Inferior parietal cortex (tissue), 1 donor: Measurements from ENCODE around the gene TMEM52B.
"Not testable (repeated sequence)": the region's sequence is repeated elsewhere in the genome, so short reads cannot be mapped to it uniquely, and the experiment has no call there.

Experiments
- DNase-seq: peaks from one replicate; pipeline ENCODE4 v3.0.0-alpha.2; 2016; ENCODE audit errors: extremely low spot score

The TMEM52B gene

GRCh38 chr12:10171973-10172728 lies 6.7 kb upstream of the TMEM52B start, which contains the start of gene OLR1:
OLR1 (minus strand) TSS chr12:10172132; CDS start chr12:10172077, 55 bp downstream.
- DNase-seq = no peak

GRCh38 chr12:10174986-10175614 lies 3.7 kb upstream of the TMEM52B start:
- no peak for DNase-seq

DNA sequence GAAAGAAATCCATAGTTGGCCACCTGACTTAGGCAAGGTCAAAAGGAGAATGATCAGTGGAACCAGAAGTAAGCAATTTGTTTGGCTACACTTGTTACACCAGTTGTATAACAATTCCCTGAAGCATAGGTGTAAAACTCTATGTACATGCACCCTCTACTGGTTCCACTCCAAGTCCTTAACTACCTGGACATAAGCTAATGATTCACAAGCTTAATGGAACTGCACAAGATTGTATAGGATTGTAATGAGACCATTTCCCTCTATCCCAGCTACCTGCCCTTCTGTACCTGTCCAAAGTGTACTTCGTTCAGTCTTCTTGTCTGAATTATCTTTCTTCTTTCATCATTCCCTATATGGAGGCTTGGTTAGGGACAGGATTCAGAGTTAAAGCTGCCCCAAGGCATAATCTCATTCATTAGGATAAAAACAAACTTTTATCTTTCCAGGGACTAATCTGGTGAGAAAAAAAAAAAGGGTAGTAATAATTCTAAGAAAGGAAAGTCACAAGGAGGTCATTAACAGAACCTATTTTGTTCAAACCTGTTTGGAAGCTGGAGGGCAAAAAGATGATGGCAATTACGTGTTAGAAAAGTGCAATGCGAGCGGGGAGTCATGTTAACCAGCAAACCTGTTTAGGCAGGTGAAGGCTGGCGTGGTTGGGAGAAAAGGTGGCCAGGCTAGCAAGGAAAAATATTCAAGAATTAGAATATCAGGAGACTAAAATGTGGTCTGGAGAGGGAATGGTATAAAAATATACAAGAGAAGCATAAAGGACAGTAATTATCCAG lies 2.8 kb upstream of the TMEM52B start:
- DNase-seq = no peak

DNA sequence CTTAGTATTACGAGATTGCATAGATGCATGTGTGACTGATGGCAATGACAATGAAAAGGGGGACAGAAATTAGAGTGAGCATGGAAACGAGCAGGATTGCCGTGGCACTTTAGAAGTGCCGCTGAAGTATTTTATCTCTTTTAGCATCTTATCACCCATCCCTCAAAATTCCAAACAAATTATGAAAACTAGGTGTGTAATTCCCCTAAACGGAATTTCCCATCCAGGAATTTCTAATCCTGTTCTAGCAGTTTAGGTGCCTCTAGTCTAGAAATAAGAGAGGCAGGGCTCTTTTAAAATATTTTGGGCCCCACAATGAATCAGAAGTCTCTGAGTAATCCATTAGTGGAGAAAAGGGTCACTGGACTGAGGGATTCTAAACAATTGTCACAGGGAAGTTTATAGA lies 947 bp downstream of the TMEM52B start:
- DNase-seq = no peak

GRCh38 chr12:10182354-10183049 lies 3.7 kb downstream of the TMEM52B start:
- no peak for DNase-seq

DNA sequence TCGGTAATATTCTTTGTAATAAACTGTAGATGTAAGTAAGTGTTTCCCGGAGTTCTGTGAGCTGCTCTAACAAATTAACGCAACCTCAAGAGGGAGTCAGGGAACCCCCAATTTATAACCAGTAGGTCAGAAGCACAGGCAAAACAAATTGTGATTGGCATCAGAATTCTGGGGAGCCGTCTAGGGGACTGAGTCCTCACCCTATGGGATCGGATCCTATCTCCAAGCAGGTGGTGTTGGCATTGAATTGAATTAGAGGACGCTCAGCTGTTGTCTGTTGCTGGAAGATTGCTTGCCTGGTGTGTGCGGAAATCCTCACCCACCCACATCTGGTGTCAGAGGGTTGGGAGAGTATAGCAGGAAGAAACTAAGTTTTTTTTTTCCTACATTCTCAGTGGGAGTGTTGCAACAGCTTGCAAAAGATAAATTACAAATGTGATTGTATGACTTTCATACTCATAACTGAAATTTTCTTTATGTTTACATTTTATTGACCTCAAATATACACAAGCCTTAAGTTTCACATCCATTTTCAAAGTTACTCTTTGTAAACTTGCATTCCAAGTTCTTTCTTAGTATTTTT lies 5.5 kb downstream of the TMEM52B start:
- no peak for DNase-seq

DNA sequence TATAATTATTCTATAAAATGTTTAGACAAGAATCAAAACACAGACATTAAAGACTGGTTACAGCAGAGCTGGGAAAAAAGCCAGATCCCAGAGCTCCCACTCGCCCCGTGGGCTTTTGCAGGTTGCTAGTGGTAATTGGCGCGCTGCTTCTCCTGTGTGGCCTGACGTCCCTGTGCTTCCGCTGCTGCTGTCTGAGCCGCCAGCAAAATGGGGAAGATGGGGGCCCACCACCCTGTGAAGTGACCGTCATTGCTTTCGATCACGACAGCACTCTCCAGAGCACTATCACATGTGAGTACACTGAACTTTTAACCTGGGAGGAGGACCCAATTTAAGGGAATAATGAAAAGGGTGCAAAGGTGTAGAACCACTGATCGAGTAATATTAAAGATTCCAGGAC lies 7.5 kb downstream of the TMEM52B start:
- DNase-seq = no peak

GRCh38 chr12:10186958-10187357 lies 8.1 kb downstream of the TMEM52B start:
- not testable (repeated sequence) for DNase-seq

DNA sequence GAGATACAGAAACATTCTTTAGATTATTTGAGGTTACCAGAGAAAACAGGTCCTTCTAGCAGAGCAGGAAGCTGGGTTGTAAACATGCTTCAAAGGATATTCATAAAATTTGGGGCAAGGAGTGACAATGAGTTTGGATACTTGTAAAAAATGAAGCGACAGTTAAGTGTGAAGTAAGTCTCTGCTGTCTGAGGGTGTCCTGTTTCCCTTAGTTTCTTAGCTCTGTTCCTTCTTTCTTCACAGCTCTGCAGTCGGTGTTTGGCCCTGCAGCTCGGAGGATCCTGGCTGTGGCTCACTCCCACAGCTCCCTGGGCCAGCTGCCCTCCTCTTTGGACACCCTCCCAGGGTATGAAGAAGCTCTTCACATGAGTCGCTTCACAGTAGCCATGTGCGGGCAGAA lies 10.8 kb downstream of the TMEM52B start:
- DNase-seq = no peak

DNA sequence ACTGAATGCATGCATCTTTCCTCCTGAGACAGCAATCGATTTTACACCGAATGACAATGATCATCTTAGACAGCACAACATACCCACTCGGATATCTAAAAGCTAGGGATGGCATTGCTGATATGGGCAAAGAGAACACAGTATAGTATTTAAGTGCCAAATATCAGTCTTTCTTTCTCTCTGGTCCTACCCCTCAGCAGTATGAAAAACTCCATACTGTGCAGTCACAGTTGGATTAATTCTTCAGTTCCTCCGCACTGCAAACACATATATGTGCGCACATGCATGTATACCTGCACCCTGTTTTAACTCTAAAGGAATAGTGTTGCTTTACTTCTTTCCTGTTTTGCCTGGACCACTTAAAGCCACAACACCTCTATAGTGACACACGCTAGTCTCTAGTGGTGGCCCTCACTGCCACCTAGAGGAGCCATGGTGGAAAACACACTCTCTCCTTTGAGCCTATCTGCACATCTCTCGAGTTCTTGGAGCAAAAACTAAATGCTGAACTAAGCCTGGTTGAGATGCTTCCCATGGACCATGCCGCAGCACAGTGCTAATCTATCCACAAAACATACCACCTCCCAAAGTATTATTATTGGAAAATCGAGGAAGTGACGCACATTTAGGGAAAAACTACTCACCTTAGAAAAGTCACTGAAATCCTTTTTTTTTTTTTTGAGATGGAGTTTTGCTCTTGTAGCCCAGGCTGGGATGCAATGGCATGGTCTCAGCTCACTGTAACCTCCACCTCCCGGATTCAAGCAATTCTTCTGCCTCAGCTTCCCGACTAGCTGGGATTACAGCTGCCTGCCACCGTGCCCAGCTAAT lies 11.9 kb downstream of the TMEM52B start:
- peak; percentile 83 for DNase-seq

DNA sequence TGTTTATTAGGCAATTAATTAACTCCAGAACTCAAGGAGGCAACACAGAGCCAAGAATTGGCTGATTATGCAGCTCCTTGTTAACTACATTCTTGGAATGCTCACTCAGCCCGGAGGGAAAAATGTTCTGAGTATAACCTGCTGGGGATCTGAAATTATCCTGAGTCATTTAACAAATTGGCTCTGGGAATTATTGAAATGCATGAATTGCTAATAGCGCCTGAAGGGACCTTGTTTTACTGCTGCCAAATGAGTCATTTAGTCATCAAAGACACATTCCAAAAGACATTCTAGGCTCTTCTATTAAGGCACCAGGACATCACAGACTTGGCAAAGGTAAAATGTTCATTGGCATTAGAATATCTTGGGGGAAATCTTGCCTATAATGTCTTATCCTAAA lies 13.0 kb downstream of the TMEM52B start:
- no peak for DNase-seq

DNA sequence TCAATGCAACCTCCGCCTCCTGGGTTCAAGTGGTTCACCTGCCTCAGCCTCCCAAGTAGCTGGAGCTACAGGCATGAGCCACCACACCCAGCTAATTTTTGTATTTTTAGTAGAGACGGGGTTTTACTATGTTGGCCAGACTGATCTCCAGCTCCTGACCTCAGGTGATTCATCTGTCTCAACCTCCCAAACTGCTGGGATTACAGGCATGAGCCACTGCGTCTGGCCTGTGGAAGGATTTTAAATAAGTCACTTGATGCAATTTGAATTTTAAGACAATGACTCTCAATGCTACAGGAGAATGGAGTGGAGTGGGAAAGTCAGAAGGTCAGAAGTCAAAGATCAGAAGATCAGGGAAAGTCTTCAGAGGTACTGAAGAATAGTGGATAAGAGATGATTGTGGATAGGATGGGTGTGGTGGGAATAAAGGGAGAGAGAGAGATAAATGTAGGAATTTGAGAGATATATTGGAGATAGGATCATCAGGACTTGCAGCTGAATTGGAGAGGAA lies 15.4 kb downstream of the TMEM52B start:
- no peak for DNase-seq

DNA sequence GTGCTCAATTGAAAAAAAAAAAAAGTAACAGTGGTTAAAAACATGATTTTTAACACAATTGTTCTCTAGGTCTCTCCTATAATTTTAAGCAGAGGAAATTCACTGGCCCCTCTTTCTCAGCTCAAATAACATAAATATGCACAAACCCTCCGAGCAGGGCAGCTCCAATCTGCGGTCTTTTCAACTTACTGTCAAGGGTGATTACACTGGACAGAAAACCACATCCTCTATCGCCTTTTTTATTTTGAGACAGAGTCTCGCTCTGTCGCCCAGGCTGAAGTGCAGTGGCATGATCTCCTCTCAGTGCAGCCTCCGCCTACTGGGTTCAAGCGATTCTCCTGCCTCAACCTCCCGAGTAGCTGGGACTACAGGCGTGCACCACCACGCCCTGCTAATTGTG lies 17.4 kb downstream of the TMEM52B start:
- DNase-seq = no peak

DNA sequence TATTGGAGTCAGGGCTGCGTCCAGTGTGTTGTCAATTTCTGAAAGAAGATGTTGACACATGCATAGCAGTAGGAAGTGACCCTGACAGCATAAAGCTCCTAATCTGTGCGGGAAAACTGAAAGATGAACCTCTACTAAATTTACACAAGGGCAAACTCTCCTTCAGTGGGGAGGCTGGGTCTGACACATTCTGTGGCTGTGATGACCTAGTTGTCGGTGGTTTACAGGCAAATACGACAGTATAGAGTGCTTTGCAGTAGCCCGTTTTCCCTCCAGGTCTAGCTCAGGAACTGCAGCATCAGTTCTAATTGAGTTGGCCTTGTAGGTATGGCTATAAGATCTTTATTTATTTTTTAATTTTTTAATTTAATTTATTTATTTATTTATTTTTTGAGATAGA lies 19.0 kb downstream of the TMEM52B start:
- DNase-seq = no peak

GRCh38 chr12:10204495-10204894 lies 25.7 kb downstream of the TMEM52B start:
- not testable (repeated sequence) for DNase-seq

- DNase-seq = no peak
Measured at GRCh38 chr12:10205220-10205807, 26.5 kb downstream of the TMEM52B start.

- DNase-seq = no peak
Measured at GRCh38 chr12:10207136-10207535, 28.3 kb downstream of the TMEM52B start.

GRCh38 chr12:10210225-10210624 lies 31.4 kb downstream of the TMEM52B start:
- DNase-seq = no peak

- DNase-seq = no peak
Measured at GRCh38 chr12:10211101-10211939, 32.5 kb downstream of the TMEM52B start.
